HPDE6-E6E7 (cell line): ENCODE data around the gene VRK2.

Source experiments
- DNase-seq: peaks from one replicate; pipeline ENCODE4 v3.0.0; 2011; ENCODE audit warnings: missing footprints; ENCODE audit errors: extremely low spot score

Gene VRK2

GRCh38 chr2:58046585-58047372, at the start of gene VRK2:
TSS of gene VRK2 (plus strand) at chr2:58046806. CDS start at chr2:58048832, 2,026 bp downstream.
- peak; percentile 88 for DNase-seq

DNA sequence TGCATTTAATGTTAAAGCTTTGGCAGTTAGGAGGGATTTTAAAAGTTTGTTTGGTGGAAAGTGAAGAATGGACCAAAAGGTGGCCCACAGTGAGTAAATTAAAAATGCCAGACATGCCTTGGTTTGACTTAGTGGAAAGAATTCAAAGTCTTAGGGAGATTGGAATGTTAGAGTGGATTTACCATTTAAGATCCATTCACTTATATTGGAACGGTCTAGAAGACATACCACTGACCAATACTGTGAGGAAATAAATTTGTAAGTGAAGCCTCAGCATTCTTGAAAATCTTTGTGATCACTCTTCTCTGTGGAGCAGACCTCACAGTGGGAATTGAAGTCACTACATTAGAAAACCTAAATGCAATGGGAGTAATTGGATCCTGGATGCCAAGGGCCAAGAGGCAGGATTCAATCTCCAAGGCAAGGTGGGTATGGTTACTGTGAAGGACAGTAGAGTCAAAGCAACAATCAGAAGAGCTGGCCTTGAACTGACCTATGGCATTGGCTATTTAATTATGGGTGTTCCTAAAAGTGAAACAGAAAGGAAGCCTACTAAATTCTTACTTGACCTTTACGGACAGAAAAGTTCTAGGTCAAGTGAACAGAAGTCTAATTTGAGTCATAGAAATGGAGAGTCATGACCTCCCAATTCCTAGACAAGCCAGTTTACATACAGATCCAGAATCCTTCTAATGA, 40.2 kb upstream of the VRK2 start:
- no peak for DNase-seq

DNA sequence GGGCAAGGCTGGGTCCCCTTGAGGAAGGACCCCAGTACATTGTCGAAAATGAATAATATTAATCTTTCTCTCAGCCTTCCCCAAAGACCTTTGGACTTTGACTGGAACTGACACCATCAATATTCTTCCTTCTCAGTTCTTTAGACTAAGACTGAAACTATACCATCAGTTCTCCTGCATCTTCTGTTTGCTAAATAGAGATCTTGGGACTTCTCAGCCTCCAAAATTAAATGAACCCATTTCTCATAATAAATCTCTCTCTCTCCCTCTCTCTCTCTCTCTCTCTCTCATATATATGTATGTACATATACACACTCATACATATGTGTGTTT, 39.7 kb upstream of the VRK2 start:
- DNase-seq = no peak

DNA sequence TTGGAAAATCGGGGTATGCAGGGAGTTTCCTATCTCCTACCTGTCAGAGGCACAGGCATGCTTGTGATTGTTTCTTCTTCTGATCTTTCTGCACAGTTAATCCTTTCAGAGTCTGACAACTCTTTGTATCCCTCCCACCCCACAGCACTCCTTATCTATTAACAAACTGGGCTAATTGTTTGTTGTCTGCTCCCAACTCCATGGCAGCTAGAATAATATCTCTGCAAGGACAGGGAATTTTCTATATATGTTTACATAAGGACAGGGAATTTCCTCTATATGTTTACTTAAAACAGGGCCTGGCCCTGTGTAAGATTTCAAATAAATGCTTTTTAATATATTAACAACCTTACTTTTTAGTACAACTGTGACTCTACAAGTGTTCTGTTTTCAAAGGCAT, 36.0 kb upstream of the VRK2 start:
- DNase-seq = no peak

- DNase-seq = no peak
These were observed 27.4 kb upstream of the VRK2 start for GRCh38 chr2:58019229-58019628.

GRCh38 chr2:58025150-58025933, 21.3 kb upstream of the VRK2 start:
- no peak for DNase-seq

DNA sequence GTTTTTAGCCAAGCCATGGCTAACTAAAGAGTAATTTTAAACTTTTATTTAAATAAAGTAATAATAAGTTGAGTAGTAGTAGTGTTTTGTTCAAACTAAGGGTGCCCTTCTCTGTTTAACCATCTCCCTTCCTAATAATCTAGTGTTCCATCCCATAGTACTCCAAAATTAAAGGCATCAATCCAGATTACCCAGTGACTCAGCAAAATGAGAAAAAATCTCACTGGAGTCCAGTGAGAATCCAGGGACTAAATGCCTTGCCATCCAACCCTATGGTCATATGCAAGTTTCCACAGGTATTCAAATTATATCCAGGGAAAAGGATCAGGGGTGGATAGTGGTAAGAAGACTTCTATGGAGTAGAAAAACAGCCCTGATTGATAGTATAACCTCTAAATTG, 19.6 kb upstream of the VRK2 start:
- no peak for DNase-seq

DNA sequence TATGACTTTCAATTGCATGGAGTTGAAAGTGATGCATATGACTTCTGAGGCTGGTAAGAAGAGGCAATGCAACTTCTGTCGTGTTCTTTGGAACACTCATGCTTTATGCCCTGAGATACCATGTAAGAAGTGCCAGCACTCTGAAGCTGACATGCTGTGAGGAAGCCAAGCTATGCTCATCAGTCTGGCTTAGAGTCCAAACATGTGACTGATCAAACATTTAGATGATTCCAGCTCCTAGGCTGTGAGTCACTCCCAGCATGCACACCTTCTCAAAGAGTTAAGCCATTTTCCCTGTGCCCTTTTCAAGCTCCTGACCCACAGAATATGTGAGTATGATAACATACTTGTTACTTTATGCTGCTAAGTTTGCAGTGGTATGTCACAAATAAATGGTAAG, 15.8 kb upstream of the VRK2 start:
- DNase-seq = no peak

- no peak for DNase-seq
These were observed 14.4 kb upstream of the VRK2 start for GRCh38 chr2:58032016-58032763.

DNA sequence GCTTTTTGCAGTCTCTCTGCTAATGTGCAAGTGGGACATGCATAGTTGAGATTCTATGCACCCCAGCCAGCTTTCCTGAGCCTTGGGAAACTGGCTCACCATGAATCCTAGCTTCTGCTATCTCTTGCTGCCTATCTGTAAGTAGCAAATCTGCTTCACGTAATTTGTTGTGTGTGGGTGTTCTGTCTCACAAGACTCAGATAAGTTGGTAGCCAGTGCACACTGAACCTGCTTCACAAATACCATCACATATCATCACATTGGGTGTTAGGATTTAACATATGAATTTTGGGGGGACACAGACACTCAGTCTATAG, 13.9 kb upstream of the VRK2 start:
- DNase-seq = no peak

GRCh38 chr2:58033530-58033929, 13.1 kb upstream of the VRK2 start:
- no peak for DNase-seq

- DNase-seq = no peak
These were observed 11.3 kb upstream of the VRK2 start for GRCh38 chr2:58035352-58035751.

DNA sequence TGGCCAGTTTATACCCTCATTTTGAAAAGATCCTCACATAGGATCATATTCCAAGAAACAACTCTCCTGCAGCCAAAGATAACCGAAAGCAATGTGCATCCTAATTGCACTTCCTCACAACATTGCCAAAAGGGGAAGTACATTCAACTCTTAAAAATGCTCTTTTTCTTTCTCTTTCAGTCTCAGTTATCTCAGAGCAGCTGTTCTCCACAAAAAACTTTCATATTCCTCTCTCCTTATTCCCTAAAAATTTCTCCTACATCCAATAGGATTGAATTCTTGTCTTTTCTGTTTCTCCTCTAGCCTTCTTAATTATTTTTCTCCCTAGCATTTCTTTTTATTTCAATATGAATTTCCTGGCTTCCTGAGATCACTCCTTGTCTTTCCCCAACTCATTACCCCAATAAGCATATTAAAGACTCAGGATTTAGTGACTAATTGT, 7.4 kb upstream of the VRK2 start:
- no peak for DNase-seq

DNA sequence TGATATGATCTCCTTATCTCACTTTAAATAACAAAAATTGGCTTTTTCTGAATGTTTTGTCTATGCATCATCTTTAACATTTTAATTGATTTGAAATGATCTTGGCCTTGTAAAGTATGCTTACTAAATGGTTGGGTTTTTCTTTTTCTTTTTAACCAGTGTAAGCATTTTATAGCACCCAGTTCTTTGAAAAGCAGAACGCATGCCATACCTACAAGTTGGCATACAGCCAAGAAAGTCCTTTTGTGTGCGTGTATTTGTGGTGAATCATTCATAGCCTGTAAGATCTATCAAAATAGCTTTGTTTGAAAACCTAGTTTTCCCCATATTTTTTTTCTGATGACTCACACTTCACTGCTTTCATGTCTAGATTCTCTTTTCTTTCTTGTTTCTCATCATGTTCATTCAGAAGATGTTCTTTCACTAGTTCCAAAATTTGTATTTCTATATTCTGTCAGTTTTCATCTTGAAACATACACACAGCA, 4.1 kb upstream of the VRK2 start:
- DNase-seq = peak; percentile 21

DNA sequence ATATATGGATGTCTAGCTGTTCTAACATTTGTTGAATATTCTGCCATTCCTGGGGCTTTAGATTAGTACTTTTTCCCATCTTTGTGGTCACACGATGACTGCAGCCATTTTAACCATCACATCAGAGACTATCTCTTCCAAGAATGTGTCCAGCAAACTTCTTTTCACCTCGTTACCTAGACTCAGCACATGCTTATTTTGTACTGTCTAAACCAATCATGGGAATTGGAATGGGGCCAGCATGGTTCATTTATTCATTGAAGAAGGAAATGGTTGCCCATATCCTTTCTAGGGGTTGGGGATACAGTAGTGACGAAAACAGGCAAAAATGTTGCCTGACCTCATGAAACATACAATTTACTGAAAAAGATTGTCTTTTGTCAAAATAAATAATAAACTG, 2.5 kb upstream of the VRK2 start:
- no peak for DNase-seq

DNA sequence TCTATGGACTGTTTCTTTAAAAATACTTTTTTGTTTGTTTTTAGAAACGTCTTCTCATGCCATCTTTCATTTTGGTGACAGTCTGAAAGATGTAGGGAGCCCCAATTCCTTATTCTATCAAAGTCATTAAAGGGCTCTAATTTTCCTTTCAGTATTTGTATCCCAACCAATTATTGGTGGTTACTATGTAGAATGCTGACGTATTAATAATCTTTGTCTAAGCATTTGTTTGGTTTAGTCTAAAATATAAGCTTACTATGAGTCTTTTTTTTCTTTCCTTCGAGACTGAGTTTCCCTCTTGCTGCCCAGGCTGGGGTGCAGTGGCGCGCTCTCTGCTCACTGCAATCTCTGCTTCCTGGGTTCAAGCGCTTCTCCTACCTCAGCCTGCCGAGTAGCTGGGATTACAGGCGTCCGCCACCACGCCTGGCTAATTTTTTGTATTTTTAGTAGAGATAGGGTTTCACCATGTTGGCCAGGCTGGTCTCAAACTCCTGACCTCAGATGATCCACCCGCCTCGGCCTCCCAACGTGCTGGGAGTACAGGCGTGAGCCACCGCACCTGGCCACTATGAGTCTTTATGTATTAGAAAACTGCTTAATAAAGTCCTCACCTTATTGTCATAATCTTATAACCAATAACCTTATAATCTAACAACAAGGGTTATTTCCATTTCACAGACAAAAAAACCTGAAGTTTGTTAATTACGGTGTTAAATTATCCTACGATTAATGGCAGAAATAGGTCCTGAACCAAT, 849 bp upstream of the VRK2 start:
- DNase-seq = no peak

DNA sequence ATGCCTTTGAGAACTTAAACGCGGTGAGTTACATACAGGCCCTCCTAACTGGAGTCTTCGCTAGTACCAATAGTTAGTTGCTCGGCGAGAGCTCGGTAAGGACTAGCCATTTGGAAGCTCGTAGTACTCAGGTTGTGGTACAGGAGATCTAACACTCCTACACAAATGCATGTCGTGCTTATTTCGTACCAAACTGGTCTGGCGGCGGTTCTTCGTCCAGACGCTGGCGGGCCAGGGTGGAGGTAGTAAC, 346 bp upstream of the VRK2 start:
- DNase-seq = no peak

DNA sequence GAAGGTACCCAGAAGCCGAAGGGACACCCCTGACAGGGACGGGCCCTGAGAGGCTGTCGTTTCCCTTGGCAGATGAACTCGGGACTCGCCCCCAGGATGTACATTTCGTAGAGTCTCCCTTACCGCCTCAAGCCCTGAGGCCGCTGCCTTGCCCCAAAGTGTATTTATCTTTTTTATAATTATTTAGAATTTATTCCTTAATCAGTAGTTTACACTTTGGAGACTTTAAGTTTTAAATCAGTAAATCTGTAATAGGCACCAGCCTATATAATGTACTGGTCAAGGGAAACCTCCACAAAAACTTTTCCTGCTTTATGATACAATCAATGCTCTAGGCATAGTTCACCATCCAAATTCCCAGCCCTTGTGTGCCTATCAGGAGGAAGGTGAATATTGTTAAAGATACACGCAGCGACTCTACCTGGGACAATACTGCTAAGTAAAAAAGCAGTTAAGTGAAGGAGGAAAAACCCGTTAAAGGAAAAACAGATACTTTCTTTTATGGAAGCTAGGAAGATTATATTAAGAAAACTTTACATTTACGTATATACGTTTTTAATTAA, 848 bp downstream of the VRK2 start:
- peak; percentile 11 for DNase-seq

- no peak for DNase-seq
These were observed 1.4 kb downstream of the VRK2 start for GRCh38 chr2:58047961-58048360.

DNA sequence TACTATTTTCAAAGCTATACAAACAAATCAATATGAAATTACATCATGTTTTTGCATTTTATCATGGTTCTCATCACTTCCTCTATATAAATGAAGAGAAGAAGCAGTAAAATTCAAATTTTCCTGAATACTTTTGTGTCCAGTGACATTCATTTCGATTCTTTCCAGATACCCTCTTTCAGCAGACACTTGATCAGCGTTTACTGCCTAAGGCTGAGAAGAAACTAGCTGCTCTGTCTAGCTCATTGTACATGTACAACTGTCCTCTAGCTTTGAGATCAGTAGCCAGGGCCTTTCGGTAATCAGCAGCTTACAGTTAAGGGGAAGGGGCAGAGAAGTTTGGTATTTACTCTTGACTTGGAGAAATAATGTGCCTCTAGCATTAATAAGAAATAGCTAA, 4.8 kb downstream of the VRK2 start:
- no peak for DNase-seq

GRCh38 chr2:58052978-58053377, 6.4 kb downstream of the VRK2 start:
- DNase-seq = no peak
